NCI-H128 (cell line): ENCODE measurements around the gene AGBL4.
A peak's percentile ranks its signal among the peaks of the same experiment; 100 is the strongest.

Experiments
- DNase-seq: peaks from one replicate; lab custom pipeline; 2025; ENCODE audit not compliant: unreplicated experiment; lab: John Stamatoyannopoulos, UW

AGBL4 gene

DNA sequence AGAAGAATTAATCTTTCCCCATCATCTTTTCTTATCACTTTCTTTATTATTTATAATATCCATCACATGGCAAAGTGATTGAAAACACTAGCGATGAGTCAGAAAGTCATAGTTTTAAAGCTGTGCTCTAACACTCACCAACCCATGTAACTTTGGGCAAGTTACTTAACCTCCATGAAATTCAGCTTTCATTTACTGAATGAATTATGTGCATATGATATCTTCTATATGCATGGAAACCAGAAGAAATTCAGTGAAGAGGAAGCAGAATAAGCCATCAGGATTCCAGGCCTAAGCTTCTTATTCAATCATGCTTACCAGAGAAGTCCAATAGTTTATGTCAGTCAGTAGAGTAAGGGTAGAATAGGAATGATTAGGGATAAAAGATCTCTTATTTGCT lies 300.1 kb downstream of the AGBL4 start:
- DNase-seq = no peak

GRCh38 chr1:49694251-49694827 lies 329.4 kb downstream of the AGBL4 start:
- no peak for DNase-seq

DNA sequence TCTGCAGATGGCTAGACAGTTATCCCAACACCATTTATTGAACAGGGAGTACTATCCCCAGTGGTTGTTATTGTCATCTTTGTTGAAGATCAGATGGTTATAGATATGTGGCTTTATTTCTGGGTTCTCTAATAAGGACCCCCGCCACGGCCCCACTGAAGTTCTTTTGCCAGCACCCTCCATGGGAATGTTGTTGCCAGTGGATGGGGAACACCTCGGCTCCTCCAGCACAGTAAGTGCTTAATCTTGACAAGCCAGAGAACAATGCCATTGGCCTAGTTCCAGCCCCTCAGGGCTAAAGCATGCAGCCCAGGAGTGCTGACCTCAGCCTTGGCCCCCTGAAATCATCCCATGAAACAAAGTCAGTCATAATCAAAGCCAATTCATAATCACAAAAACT lies 337.6 kb downstream of the AGBL4 start:
- DNase-seq = no peak

DNA sequence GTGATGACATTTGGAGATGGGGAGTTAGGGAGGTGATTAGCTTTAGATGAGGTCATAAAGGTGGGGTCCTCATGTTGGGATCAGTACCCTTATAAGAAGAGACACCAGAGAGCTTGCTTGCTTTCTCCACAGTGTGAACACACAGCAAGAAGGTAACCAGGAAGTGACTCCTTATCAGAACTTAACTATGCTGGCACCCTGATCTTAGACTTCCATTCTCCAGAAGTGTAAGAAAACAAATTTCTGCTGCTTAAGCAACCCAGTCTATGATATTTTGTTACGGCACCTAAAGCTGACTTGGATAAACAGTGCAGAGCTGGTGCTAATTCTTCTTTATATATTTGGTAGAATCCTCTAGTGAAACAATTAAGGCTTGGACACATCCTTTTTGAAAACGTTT lies 346.0 kb downstream of the AGBL4 start:
- DNase-seq = no peak

GRCh38 chr1:49651136-49651535 lies 372.6 kb downstream of the AGBL4 start:
- no peak for DNase-seq

- no peak for DNase-seq
These were observed 393.6 kb downstream of the AGBL4 start for GRCh38 chr1:49630156-49630555.

GRCh38 chr1:49627781-49628180 lies 396.0 kb downstream of the AGBL4 start:
- no peak for DNase-seq

DNA sequence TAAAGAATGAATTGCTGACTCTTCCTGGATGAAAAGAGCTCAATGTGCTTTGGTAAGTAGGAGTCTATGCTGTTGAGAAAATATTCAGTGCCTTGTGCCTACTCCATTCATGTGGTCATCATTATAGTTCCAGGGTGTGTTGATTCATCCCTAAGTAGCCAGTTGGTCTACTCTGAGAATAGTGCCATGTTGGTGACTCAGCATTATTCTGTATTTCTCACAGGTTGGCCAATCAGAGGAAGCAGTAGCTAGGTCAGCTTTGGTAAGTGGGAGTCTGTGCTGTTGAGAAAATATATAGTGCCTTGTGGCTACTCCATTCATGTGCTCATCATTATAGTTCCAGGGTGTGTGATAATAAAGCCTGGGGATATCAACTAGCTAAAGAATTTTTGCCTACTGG lies 397.3 kb downstream of the AGBL4 start:
- no peak for DNase-seq

- DNase-seq = no peak
These were observed 400.9 kb downstream of the AGBL4 start for GRCh38 chr1:49622877-49623276.

GRCh38 chr1:49606082-49606481 lies 417.7 kb downstream of the AGBL4 start:
- no peak for DNase-seq

- peak; percentile 53 for DNase-seq
These were observed 426.3 kb downstream of the AGBL4 start for GRCh38 chr1:49597436-49597835.

GRCh38 chr1:49576327-49576901 lies 447.3 kb downstream of the AGBL4 start:
- DNase-seq = no peak

DNA sequence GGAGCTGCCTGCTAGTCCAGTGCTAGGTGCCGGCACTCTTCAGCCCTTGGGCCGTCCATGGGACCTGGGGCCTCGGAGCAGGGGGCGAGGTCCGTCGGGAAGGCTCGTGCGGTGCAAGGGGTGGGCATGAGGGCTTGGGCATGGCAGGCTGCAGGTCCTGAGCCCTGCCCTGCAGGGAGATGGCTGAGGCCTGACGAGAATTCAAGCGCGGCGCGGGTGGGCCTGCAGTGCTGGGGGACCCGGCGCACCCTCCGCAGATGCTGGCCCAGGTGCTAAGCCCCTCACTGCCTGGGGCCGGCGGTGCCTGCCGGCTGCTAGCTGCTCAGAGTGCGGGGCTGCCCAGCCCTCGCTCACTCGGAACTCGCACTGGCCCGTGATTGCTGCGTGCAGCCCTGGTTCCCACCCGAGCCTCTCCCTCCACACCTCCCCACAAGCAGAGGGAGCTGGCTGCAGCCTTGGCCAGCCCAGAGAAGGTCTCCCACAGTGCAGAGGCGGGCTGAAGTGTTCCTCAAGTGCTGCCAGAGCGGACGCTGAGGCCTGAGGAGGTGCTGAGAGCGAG lies 467.0 kb downstream of the AGBL4 start:
- DNase-seq = no peak

DNA sequence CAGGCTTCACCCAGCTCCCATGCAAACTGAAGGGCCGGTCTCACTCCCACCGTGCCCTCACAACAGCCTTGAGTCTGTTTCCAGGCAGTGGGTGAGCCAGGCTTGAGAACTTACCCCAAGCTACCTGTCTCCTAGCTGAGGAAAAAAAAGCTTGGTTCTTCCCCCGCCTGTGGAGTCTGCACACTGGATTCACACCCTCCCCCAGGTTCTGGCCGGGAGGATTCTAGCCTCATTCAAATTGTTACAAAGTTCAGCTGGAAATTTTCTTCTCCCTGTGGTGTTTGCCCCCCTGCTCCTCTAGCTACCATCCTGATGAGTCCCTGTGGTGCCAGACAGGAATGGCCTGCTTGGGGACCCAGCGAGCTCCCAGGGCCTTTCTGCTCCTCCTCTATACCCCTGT lies 471.7 kb downstream of the AGBL4 start:
- DNase-seq = no peak

DNA sequence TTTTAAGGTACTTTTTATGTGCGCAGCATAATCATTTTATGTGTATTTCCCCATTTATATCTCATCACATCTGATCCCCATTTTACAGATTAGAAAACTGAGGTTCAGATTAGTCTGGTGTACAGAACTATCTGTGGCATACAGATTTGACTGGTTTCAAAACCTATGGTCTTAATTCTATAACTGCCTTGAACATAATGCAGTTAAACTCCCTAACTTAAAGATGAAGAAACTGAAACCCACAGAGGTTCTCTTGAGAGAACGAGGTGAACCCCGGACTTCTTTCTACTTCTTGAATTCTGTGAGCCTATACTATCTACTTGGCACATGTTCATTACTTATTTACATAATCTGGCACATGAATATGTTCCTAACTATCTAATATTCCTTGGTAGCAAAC lies 479.1 kb downstream of the AGBL4 start:
- no peak for DNase-seq

GRCh38 chr1:49541096-49541752 lies 482.5 kb downstream of the AGBL4 start:
- no peak for DNase-seq

DNA sequence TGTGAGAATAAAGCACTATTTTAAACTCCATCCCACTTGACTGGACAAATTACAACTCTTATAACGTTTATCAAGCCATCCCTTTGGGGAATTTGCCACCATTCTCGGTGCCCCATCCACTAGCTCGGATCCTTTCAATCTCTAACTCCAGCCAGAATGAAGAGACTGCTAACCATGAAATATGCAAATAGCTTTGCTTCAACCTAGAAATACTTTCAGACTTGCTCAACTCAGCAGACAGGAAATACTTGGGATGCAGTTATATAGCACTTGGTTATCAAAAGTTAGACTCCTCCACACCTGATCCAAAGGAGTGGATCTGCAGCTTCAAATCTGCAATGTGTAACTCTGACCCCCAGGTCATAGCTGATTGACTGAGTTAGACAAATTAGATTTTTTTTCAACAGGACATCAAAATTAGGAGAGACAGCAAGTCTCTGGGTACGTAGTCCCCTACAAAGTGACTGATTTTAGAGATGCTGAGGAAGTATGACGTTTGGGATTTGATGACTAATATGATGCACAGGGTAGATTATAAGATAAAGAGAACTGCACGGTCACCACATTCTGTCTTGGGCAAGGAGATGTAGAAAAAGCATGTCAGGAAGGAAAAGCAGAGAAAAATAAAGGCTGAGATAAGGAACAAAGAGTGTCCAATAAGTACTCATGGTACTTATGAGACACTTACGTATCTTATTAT lies 496.0 kb downstream of the AGBL4 start:
- DNase-seq = no peak

GRCh38 chr1:49526672-49527071 lies 497.1 kb downstream of the AGBL4 start:
- DNase-seq = no peak

DNA sequence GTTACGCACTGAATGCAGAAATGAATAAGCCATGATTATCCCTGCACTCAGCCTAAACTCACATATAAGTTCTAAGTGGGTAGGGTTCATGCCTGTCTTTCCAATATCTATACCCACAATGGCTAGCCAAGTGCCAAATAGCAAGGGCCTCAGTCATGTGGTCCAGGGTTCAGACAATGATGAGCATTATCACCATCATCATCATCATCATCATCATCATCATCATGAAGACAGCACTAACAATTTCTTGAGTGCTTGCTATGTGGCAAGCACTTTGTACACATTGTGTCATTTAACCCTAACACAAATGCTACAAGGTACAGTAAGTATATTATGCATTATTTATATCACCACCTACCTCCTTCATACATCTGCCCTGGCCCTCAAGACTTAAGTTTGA lies 500.0 kb downstream of the AGBL4 start:
- no peak for DNase-seq

DNA sequence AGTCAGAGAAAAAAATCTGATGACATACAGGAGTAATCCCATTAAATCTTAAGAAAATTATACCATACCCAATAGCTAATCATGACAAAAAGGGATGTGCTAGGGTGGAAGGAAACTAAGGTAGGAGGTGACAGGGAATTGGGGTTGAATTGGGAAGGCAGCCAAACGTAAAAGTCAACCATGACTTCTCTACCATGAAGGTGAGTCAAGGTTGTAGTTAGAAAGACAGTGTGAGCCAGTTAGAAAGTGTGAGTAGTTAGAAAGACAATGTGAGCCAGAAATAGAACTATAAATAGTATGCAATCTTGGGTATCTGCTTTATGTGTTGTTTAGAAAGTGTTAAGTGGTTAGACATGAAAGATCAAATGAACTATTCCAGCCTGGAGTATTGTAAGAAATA lies 556.8 kb downstream of the AGBL4 start:
- DNase-seq = no peak

DNA sequence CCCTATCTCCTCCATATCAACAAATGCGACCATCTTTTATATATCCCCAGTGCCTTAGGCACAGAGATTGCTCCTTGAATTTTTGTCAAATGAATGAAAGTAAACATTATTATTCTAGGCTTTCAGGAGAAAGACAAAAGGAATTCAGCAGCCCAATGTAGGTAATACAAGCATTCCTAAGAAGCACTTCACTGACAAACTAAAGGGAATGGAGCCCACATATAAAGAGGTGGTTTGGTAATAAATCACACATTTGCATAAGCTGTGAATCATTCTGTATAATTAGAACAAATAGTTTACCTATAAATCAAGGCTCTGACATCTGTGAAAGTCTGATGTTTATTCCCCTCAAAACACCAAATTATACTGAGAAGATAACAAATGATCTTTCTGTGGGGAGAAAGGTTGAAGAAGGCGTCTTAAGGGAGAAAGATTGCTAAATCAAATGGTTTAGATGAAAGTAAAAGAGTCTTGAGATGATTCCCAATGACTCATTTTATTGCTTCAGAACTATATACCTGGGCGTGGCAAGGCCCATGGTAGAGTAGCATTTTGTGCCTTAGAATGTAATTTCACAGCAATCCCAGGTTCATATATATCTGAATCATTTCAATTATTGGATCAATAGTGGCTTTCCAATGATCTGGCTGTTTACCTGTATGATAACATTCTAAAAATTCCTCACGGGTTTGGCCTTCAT lies 558.1 kb downstream of the AGBL4 start:
- no peak for DNase-seq
